Measurements from ENCODE around the gene PDE11A. TPM values are rescaled to one million over a fixed set of nuclear protein-coding genes. Genes with fewer than 3 reads are reported as not detected.
"Not testable (repeated sequence)": the region's sequence is repeated elsewhere in the genome, so short reads cannot be mapped to it uniquely, and the experiment has no call there.

PDE11A gene
- total and polyA plus RNA-seq, 4 experiments from 2014 or later: not detected

- Histone ChIP-seq H3K4me1 (ENCODE audit: insufficient read depth, low read length) (no peaks in the 10 kb centered on the region), H3K36me3 (ENCODE audit: insufficient read depth, low read length) (no peaks in the 10 kb centered on the region), H3K27ac (ENCODE audit: low read depth, low read length) (no peak overlapping the region), H3K9me3 (ENCODE audit: control insufficient read depth in 1 of 2, low read length in 2 of 2) (no peaks in the 10 kb centered on the region), H3K4me3 (ENCODE audit: low read length in 2 of 2) (no peak overlapping the region), H3K27me3 (ENCODE audit: insufficient read depth, low read length) (no peaks in the 10 kb centered on the region)
- H3K27me3 Mint-ChIP-seq: peaks cover 10 to 15% of the 10 kb centered on the region in 2 donors
- H3K4me3 Mint-ChIP-seq: no peak overlapping the region
- no peaks in the 10 kb centered on the region for H3K36me3 Mint-ChIP-seq
- intact Hi-C loops (cut with micrococcal nuclease): no loop called here
- no peak overlapping the region for H3K27ac Mint-ChIP-seq
- ChIA-PET CTCF (ENCODE audit: partially characterized antibody) (interaction anchor here (1.1 to 5.8 kb wide), 6 partner anchors 10 to 398 kb away, joined by 3 to 31 read pairs (median 5); no protein-coding TSS in a partner anchor), POLR2A (ENCODE audit: partially characterized antibody) (no interaction called here)
- no peaks in the 10 kb centered on the region for H3K4me1 Mint-ChIP-seq
- no peak for DNase-seq
- peaks cover 0 to 8% (median 0%) of the 10 kb centered on the region in 8 donors for H3K9me3 Mint-ChIP-seq
These were observed 273.0 kb downstream of the PDE11A start for GRCh38 chr2:177799531-177799930.

- H3K4me1 Mint-ChIP-seq: peaks cover 0 to 1% (median 0%) of the 10 kb centered on the region in 4 donors
- ChIA-PET CTCF (ENCODE audit: partially characterized antibody) (interaction anchor here (5.8 kb wide), 1 partner anchor 25 kb away, joined by 31 read pairs; no protein-coding TSS in a partner anchor), POLR2A (ENCODE audit: partially characterized antibody) (no interaction called here)
- intact Hi-C loops (cut with micrococcal nuclease): no loop called here
- no peaks in the 10 kb centered on the region for H3K4me1 ChIP-seq (ENCODE audit: insufficient read depth, low read length)
- no peaks in the 10 kb centered on the region for H3K9me3 ChIP-seq (ENCODE audit: control insufficient read depth in 1 of 2, low read length in 2 of 2)
- no peaks in the 10 kb centered on the region for H3K27me3 ChIP-seq (ENCODE audit: insufficient read depth, low read length)
- peaks cover 10 to 13% of the 10 kb centered on the region in 2 donors for H3K27me3 Mint-ChIP-seq
- H3K36me3 ChIP-seq (ENCODE audit: insufficient read depth, low read length): no peaks in the 10 kb centered on the region
- H3K36me3 Mint-ChIP-seq: no peaks in the 10 kb centered on the region
- no peak overlapping the region for H3K27ac ChIP-seq (ENCODE audit: low read depth, low read length)
- H3K4me3 ChIP-seq (ENCODE audit: low read length in 2 of 2): no peak overlapping the region
- H3K27ac Mint-ChIP-seq: no peak overlapping the region
- no peaks in the 10 kb centered on the region for H3K9me3 Mint-ChIP-seq
- DNase-seq: no peak
- no peak overlapping the region for H3K4me3 Mint-ChIP-seq
These were observed 274.8 kb downstream of the PDE11A start for GRCh38 chr2:177797808-177798207.

- Histone ChIP-seq H3K36me3 (ENCODE audit: insufficient read depth, low read length) (no peaks in the 10 kb centered on the region), H3K9me3 (ENCODE audit: control insufficient read depth in 1 of 2, low read length in 2 of 2) (no peaks in the 10 kb centered on the region), H3K27me3 (ENCODE audit: insufficient read depth, low read length) (no peaks in the 10 kb centered on the region), H3K27ac (ENCODE audit: low read depth, low read length) (no peak overlapping the region), H3K4me3 (ENCODE audit: low read length in 2 of 2) (no peak overlapping the region), H3K4me1 (ENCODE audit: insufficient read depth, low read length) (no peaks in the 10 kb centered on the region)
- POLR2A ChIA-PET (ENCODE audit: partially characterized antibody): no interaction called here
- H3K36me3 Mint-ChIP-seq: no peaks in the 10 kb centered on the region
- peaks cover 7 to 13% of the 10 kb centered on the region in 2 donors for H3K27me3 Mint-ChIP-seq
- H3K27ac Mint-ChIP-seq: no peak overlapping the region
- H3K4me1 Mint-ChIP-seq: peaks cover 0 to 1% (median 0%) of the 10 kb centered on the region in 4 donors
- CTCF ChIA-PET (ENCODE audit: partially characterized antibody): interaction anchor here (5.8 kb wide), 1 partner anchor 24 kb away, joined by 31 read pairs; no protein-coding TSS in a partner anchor
- DNase-seq: no peak
- no peak overlapping the region for H3K4me3 Mint-ChIP-seq
- intact Hi-C loops (cut with micrococcal nuclease): no loop called here
- H3K9me3 Mint-ChIP-seq: no peaks in the 10 kb centered on the region
These were observed 275.7 kb downstream of the PDE11A start for GRCh38 chr2:177796654-177797415.

- H3K36me3 Mint-ChIP-seq: no peaks in the 10 kb centered on the region
- ChIA-PET POLR2A (ENCODE audit: partially characterized antibody) (no interaction called here), CTCF (ENCODE audit: partially characterized antibody) (no interaction called here)
- H3K27me3 Mint-ChIP-seq: peaks cover 7 to 11% of the 10 kb centered on the region in 2 donors
- Histone ChIP-seq H3K4me3 (ENCODE audit: low read length in 2 of 2) (no peak overlapping the region), H3K27me3 (ENCODE audit: insufficient read depth, low read length) (no peaks in the 10 kb centered on the region), H3K36me3 (ENCODE audit: insufficient read depth, low read length) (no peaks in the 10 kb centered on the region), H3K27ac (ENCODE audit: low read depth, low read length) (no peak overlapping the region), H3K9me3 (ENCODE audit: control insufficient read depth in 1 of 2, low read length in 2 of 2) (no peaks in the 10 kb centered on the region), H3K4me1 (ENCODE audit: insufficient read depth, low read length) (no peaks in the 10 kb centered on the region)
- H3K4me1 Mint-ChIP-seq: peaks cover 0 to 1% (median 0%) of the 10 kb centered on the region in 4 donors
- H3K9me3 Mint-ChIP-seq: no peaks in the 10 kb centered on the region
- no peak overlapping the region for H3K27ac Mint-ChIP-seq
- intact Hi-C loops (cut with micrococcal nuclease): no loop called here
- no peak for DNase-seq
- H3K4me3 Mint-ChIP-seq: no peak overlapping the region
These were observed 276.6 kb downstream of the PDE11A start for GRCh38 chr2:177796011-177796410.

- DNase-seq; H3K9me3 Mint-ChIP-seq; H3K27me3 ChIP-seq (ENCODE audit: insufficient read depth, low read length); intact Hi-C loops (cut with micrococcal nuclease); H3K9me3 ChIP-seq (ENCODE audit: control insufficient read depth in 1 of 2, low read length in 2 of 2); H3K27ac Mint-ChIP-seq; H3K4me3 Mint-ChIP-seq; H3K36me3 Mint-ChIP-seq; H3K36me3 ChIP-seq (ENCODE audit: insufficient read depth, low read length); POLR2A ChIA-PET (ENCODE audit: partially characterized antibody); H3K4me3 ChIP-seq (ENCODE audit: low read length in 2 of 2); H3K27ac ChIP-seq (ENCODE audit: low read depth, low read length): not testable (repeated sequence)
- H3K4me1 ChIP-seq (ENCODE audit: insufficient read depth, low read length): peaks cover 25% of the 10 kb centered on the region
- Mint-ChIP-seq H3K4me1 (peaks cover 4 to 39% (median 23%) of the 10 kb centered on the region in 4 donors), H3K27me3 (peaks cover 0 to 12% of the 10 kb centered on the region in 2 donors)
- CTCF ChIA-PET (ENCODE audit: partially characterized antibody): interaction anchor here (1.0 to 1.3 kb wide), 2 partner anchors 12 to 22 kb away, joined by 5 to 6 read pairs; no protein-coding TSS in a partner anchor
These were observed 287.4 kb downstream of the PDE11A start for GRCh38 chr2:177785143-177785542.

- ChIA-PET CTCF (ENCODE audit: partially characterized antibody) (interaction anchor here (1.0 to 1.3 kb wide), 2 partner anchors 11 to 21 kb away, joined by 5 to 6 read pairs; no protein-coding TSS in a partner anchor), POLR2A (ENCODE audit: partially characterized antibody) (interaction anchor here (1.6 kb wide), 1 partner anchor 521 kb away, joined by 4 read pairs; no protein-coding TSS in a partner anchor)
- Mint-ChIP-seq H3K9me3 (peaks cover 0 to 7% (median 0%) of the 10 kb centered on the region in 8 donors), H3K27me3 (peaks cover 0 to 12% of the 10 kb centered on the region in 2 donors), H3K4me3 (peak overlapping the region in 6 of 8 donors; percentile 10 to 72 (median 58)), H3K27ac (peak overlapping the region in 4 of 7 donors; percentile 25 to 69 (median 38)), H3K4me1 (peaks cover 4 to 39% (median 23%) of the 10 kb centered on the region in 4 donors), H3K36me3 (no peaks in the 10 kb centered on the region)
- no peak overlapping the region for H3K27ac ChIP-seq (ENCODE audit: low read depth, low read length)
- H3K4me3 ChIP-seq (ENCODE audit: low read length in 2 of 2): no peak overlapping the region
- intact Hi-C loops (cut with micrococcal nuclease): no loop called here
- H3K27me3 ChIP-seq (ENCODE audit: insufficient read depth, low read length): no peaks in the 10 kb centered on the region
- peaks cover 25% of the 10 kb centered on the region for H3K4me1 ChIP-seq (ENCODE audit: insufficient read depth, low read length)
- H3K36me3 ChIP-seq (ENCODE audit: insufficient read depth, low read length): no peaks in the 10 kb centered on the region
- DNase-seq: no peak
- H3K9me3 ChIP-seq (ENCODE audit: control insufficient read depth in 1 of 2, low read length in 2 of 2): no peaks in the 10 kb centered on the region
These were observed 287.9 kb downstream of the PDE11A start for GRCh38 chr2:177784745-177785067.
